ENCODE measurements around the gene FBRSL1. TPM values are rescaled to one million over a fixed set of nuclear protein-coding genes. Genes with fewer than 3 reads are reported as not detected.
"Not testable (repeated sequence)": the region's sequence is repeated elsewhere in the genome, so short reads cannot be mapped to it uniquely, and the experiment has no call there.

The FBRSL1 gene
- total RNA-seq, 1 experiment from 2014 or later, result 9.8 TPM

GRCh38 chr12:132453361-132454192, 36.4 kb upstream of the FBRSL1 start:
- no peak for DNase-seq (ENCODE audit: low read depth)

- no peak for DNase-seq (ENCODE audit: low read depth)
Measured at GRCh38 chr12:132454193-132454932, 35.6 kb upstream of the FBRSL1 start.

- no peak for DNase-seq (ENCODE audit: low read depth)
Measured at GRCh38 chr12:132454933-132455418, 35.0 kb upstream of the FBRSL1 start.

GRCh38 chr12:132455565-132455964, 34.4 kb upstream of the FBRSL1 start:
- DNase-seq (ENCODE audit: low read depth), result no peak

GRCh38 chr12:132456186-132456943, 33.6 kb upstream of the FBRSL1 start:
- DNase-seq (ENCODE audit: low read depth), result no peak

GRCh38 chr12:132456944-132457495, 32.9 kb upstream of the FBRSL1 start:
- DNase-seq (ENCODE audit: low read depth), result no peak

GRCh38 chr12:132458441-132458840, 31.5 kb upstream of the FBRSL1 start:
- DNase-seq (ENCODE audit: low read depth), result no peak

- DNase-seq (ENCODE audit: low read depth), result no peak
Measured at GRCh38 chr12:132458846-132459641, 30.9 kb upstream of the FBRSL1 start.

GRCh38 chr12:132460571-132460970, 29.4 kb upstream of the FBRSL1 start:
- no peak for DNase-seq (ENCODE audit: low read depth)

GRCh38 chr12:132461526-132461925, 28.4 kb upstream of the FBRSL1 start:
- no peak for DNase-seq (ENCODE audit: low read depth)

- DNase-seq (ENCODE audit: low read depth), result no peak
Measured at GRCh38 chr12:132462788-132463187, 27.2 kb upstream of the FBRSL1 start.

- DNase-seq (ENCODE audit: low read depth), result not testable (repeated sequence)
Measured at GRCh38 chr12:132463284-132463924, 26.5 kb upstream of the FBRSL1 start.

- not testable (repeated sequence) for DNase-seq (ENCODE audit: low read depth)
Measured at GRCh38 chr12:132464304-132464703, 25.6 kb upstream of the FBRSL1 start.

GRCh38 chr12:132464820-132465219, 25.1 kb upstream of the FBRSL1 start:
- DNase-seq (ENCODE audit: low read depth), result no peak

- DNase-seq (ENCODE audit: low read depth), result peak; percentile 70
Measured at GRCh38 chr12:132465269-132466190, 24.4 kb upstream of the FBRSL1 start.

- no peak for DNase-seq (ENCODE audit: low read depth)
Measured at GRCh38 chr12:132466241-132467201, 23.4 kb upstream of the FBRSL1 start.

GRCh38 chr12:132467511-132467910, 22.4 kb upstream of the FBRSL1 start:
- no peak for DNase-seq (ENCODE audit: low read depth)

- no peak for DNase-seq (ENCODE audit: low read depth)
Measured at GRCh38 chr12:132469423-132469822, 20.5 kb upstream of the FBRSL1 start.
